GM18526 (cell line): ENCODE data around the gene KIAA0232.

Source experiments
- POLR2A ChIP-seq: IDR thresholded peaks from 3 replicates; pipeline ENCODE4 v1.6.1; 2011; ENCODE audit not compliant: insufficient read length; ENCODE audit errors: extremely low read depth

Gene KIAA0232

DNA sequence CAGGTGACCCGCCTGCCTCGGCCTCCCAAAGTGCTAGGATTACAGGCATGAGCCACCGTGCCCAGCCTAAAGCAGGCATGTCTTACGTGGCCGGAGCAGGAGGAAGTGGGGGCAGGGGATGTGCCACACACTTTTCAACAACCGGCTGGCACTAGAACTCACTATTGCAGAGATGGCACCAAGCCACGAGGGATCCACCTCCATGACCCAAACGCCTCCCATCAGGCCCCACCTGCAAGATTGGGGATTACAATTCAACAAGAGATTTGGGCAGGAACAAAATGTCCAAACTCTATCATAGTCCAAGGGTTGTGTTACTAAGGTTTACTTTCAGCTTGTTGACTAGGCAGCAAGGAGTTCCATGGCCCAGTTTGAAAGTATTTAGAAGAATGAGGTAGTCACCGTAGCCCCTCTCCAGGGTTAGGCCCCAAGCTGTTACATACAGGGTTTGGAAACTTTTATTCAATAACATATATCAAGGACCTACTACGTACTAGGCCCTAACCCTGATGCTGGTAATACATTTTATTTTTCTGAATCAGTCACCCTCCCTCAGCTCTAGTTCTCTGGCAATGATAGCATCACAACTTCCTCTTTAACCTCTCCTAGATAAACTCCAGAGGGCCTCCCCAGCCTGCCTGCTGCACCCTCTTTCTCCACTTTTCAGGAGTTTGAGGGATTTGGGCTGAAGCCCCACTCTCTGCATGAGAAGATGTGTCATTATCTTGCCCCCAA, 109.1 kb downstream of the KIAA0232 start:
- no peak for TF ChIP-seq POLR2A

- TF ChIP-seq POLR2A = no peak
These were observed 109.8 kb downstream of the KIAA0232 start for GRCh38 chr4:6892190-6892908.

DNA sequence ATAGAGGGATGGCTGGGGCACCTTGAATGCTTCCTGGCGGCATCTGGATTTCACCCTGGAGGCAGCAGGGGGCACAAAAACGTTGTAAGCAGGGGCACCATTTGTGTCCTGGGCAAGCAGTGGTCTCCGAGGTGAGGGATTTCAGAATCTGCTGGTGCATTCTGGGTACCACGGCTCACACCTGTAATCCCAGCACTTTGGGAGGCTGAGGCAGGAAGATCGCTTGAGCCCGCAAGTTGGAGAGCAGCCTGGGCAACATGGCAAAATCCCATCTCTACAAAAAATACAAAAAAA, 110.3 kb downstream of the KIAA0232 start:
- TF ChIP-seq POLR2A = no peak

DNA sequence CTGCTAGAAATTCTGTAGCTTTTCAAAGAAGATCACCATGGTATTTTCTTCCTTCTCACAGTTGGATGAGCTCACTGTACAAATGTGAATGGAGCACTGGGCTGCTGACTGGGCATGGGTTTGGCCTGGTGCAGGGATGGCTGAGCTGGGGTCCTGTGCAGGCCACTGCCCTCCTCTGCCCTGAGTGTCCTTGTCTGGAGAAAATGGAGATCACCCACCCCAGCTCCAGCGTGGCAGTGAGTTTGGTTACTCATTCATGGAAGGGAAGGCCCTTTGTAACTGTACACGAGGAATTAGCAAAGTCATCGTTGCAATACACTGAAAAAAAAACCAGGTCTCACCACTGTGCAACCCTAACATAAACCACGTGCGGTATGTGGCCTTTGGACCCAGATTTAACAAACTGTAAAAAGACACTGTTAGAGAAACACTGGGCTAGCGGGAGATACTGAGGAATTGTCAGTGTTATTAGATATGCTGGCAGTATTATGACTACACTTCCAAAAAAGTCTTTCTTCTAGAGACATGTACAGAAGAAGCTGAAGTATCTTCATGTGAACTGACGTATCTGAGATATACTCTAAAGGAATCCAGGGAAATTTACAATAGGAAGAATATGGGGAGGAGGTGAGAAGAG, 111.0 kb downstream of the KIAA0232 start:
- TF ChIP-seq POLR2A = no peak

DNA sequence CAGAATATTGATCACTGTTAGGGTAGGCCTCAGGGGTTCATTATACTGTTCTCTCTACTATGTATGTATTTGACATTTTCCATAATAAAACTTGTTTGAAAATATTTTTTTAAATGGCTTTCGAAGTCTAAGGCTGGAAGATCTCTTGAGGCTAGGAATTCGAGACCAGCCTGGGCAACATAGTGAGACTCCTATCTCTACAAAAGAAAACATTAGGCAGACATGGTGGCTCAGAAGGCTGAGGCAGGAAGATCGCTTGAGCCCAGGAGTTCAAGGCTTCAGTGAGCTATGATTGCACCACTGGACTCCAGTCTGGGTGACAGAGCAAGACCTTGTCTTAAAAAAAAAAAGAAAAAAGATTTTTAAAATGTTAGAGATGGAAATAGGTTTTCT, 111.6 kb downstream of the KIAA0232 start:
- TF ChIP-seq POLR2A = no peak

GRCh38 chr4:6894528-6895498, 112.3 kb downstream of the KIAA0232 start:
- no peak for TF ChIP-seq POLR2A

DNA sequence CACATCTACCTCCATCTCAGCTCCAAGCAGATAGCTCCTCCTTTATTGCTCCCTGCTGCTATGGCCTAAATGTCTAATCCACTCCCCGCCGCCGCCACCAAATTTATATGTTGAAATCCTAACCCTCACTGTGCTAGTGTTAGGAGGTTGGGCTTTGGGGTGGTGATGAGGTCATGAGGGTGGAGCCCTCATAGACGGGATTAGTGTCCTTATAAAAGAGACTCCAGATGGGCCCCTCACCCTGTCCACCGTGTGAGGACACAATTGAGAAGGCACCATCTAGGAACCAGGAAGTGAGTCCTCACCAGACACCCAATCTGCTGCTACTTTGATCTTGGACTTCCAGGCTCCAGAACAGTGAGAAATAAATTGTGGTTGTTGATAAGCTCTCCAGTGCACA, 113.5 kb downstream of the KIAA0232 start:
- no peak for TF ChIP-seq POLR2A

- no peak for TF ChIP-seq POLR2A
These were observed 116.2 kb downstream of the KIAA0232 start for GRCh38 chr4:6898763-6899162.

GRCh38 chr4:6900181-6900812, 117.8 kb downstream of the KIAA0232 start:
- TF ChIP-seq POLR2A = no peak

DNA sequence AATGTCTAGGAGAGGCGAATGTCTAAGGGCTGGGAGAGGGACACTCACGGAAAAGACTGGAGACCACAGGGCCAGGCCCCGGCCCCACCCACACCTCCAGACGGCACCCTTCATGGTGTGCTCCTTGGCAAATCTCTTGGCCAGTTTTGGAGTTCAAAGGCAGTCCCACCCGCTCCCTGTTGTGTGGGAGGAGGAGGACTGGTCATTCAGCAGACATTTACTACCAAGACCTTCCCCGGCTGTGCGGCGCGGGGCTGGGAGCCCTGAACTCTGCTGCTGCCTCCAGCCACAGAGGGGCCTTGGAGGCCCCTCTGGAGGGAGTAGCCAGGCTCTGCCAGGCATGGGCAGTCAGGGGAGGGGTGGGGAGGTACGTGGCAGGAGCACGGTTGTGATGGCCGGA, 118.4 kb downstream of the KIAA0232 start:
- no peak for TF ChIP-seq POLR2A

DNA sequence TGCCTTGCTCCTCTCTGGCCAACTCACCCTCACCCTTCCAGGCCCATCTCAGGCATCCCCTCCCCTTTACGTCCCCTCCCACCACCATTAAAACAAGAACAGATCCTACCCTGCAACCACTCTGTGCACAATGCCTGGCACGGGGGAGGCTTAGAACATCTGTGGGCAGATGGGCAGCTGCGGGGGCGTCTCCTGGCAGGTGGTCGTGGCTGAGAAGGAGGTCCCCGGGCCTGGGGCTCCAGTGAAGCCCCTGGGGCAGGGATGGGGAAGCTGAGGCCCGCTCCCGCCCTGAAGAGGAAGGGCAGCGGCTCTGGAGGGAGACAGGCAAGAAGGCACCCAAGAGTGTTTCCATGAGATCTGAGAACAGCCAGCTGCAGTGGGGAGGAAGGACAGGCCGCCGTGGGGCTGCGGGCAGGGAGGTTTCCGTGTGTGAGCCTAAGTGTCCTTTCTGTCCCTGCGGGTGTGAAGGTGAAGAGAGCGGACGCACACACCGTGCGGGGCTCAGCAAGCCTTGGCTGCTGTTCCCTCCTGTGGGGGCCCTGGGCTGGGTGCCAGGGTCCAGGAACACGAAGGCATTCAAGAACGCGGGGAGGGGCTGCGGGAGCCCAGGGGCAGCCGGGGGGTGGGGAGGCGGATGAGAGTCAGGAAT, 119.3 kb downstream of the KIAA0232 start:
- TF ChIP-seq POLR2A = no peak

DNA sequence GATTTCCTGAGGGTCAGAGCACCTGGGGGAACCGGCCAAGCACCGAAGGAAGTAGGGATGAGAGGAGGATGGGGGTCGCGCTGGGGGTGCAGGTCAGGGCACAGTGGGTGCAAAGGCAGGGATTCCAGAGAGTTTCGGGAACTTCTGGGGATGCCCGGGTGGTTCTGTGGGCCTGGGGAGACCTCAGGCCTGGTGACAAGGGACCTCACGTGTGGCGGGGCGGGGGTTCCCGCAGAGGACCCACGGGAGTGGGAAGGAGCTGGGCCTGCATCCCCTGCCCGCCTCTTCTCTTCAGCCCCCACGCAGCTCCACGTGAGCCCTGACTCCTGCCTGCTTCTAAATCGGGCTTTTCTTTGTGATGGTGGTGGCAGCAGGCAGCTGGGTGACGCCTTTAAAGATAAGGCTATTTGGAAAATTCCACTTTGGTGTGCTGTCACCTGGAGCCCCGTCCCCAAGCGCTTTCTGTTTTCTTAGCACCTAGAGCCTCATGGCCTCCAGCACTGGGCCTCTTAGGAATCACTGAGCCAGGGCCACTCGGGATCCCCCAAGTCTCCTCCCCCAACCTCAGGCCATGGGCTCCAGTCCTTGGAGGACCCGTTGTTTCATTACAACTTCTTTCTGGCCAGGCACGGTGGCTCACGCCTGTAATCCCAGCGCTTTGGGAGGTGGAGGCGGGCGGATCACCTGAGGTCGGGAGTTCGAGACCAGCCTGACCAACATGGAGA, 120.0 kb downstream of the KIAA0232 start:
- TF ChIP-seq POLR2A = no peak

DNA sequence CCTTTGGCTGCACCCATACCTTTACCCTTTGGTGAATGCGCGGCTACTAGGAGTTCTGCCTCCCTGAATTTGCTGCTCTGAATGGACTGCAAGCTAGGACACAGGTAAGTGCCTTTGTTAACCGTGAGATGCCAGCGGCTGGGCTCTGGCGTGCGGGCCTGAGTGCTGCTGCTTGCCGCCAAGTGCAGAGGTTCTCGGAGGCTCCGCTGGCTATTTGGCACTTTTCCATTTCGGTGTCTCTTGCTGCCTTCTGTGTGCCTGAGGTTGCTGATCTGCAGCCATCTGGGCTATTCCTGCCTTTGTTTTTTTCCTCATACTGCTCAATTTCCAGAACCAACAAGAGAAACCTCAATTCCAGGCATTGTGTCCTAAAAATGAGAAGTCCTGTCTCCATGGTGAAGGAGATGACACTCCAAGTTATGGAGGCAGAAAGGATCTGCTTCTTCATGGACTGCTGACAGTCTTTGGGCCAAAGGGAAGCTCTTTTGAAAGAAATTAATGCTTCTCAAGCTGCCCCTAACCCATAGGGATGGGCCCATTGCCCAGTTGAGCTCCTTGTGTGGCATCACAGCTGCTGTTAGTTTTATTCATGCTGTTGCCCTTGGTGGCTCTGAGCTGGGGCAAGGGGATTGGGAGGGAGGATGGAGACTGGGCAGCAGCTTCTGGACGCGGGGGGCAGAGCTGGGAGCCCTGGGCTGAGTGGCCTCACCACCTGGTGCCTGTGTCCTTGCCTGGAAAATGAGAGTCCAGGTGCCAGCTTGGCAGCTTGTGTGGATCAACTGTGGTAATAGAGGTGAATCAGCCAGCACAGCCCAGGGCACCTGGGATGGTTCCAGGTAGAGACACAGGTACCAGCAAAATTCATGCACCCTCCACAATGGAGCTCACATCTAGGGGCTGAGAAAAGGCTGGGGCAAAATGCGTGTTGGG, 123.3 kb downstream of the KIAA0232 start:
- TF ChIP-seq POLR2A = no peak
